ENCODE results near the gene CDYL2.

DNA sequence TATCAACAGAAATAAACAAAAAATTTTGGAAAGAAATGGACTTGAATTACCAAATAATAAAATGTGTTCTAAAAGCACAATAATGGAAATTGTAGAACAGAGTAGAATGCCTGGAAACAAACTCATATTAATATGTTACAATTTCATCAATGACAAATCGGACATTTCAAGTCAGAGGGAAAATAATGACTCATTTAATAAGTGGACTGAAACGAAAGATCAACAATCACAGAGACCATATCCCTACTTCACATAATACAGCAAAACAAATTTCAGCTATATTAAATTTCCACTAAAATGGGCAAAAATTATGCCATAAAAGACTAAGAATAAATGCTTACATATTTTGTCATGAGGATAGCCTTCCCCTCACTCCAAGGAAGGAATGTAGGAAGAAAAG is 25.7 kb downstream of the CDYL2 start:
- TF ChIP-seq EZH2 (IDR thresholded peaks at IDR 0.05) (no peak), EZH2phosphoT487 (IDR thresholded peaks at IDR 0.05) (no peak)
- TF ChIP-seq, protein P1, sequence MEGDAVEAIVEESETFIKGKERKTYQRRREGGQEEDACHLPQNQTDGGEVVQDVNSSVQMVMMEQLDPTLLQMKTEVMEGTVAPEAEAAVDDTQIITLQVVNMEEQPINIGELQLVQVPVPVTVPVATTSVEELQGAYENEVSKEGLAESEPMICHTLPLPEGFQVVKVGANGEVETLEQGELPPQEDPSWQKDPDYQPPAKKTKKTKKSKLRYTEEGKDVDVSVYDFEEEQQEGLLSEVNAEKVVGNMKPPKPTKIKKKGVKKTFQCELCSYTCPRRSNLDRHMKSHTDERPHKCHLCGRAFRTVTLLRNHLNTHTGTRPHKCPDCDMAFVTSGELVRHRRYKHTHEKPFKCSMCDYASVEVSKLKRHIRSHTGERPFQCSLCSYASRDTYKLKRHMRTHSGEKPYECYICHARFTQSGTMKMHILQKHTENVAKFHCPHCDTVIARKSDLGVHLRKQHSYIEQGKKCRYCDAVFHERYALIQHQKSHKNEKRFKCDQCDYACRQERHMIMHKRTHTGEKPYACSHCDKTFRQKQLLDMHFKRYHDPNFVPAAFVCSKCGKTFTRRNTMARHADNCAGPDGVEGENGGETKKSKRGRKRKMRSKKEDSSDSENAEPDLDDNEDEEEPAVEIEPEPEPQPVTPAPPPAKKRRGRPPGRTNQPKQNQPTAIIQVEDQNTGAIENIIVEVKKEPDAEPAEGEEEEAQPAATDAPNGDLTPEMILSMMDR (IDR thresholded peaks at IDR 0.05): no peak
